H1 (cell line): ENCODE results near the gene BAD.
"Not testable (repeated sequence)": the region's sequence is repeated elsewhere in the genome, so short reads cannot be mapped to it uniquely, and the experiment has no call there.

Experiments
- CHD1 ChIP-seq: IDR thresholded peaks from 2 replicates; pipeline ENCODE4 v1.6.1; 2012; ENCODE audit warnings: low read depth, low read length, improper control_type of control experiment
- CTCF ChIP-seq, 3 experiments: IDR thresholded peaks; 1 replicate in 2 of 3; 2 replicates in 1 of 3; pipeline versions ENCODE4 v1.5.1 to v1.6.1; 2011; ENCODE audit warnings: low read length in 3 of 3, mild to moderate bottlenecking in 3 of 3, inconsistent platforms in 2 of 3, low read depth in 1 of 3, moderate library complexity in 1 of 3; ENCODE audit not compliant: insufficient read depth in 1 of 3; ENCODE audit errors: control extremely low read depth in 1 of 3
- EGR1 ChIP-seq: IDR thresholded peaks from 2 replicates; pipeline ENCODE4 v1.6.1; 2011; ENCODE audit warnings: low read depth, low read length, borderline replicate concordance
- GTF2F1 ChIP-seq: IDR thresholded peaks from 2 replicates; pipeline ENCODE4 v1.6.1; 2012; ENCODE audit warnings: low read depth, low read length, improper control_type of control experiment, borderline replicate concordance
- KDM5A ChIP-seq: fragments of 200-600 bp; IDR thresholded peaks from 2 replicates; pipeline ENCODE4 v1.7.1; 2012; ENCODE audit warnings: mild to moderate bottlenecking, low read length, inconsistent platforms, mixed read lengths
- POLR2A ChIP-seq, 2 experiments: IDR thresholded peaks; 1 replicate in 1 of 2; 2 replicates in 1 of 2; pipeline ENCODE4 v1.6.1; 2011; ENCODE audit warnings: low read depth in 2 of 2, low read length in 2 of 2, mild to moderate bottlenecking in 2 of 2; ENCODE audit errors: control extremely low read depth in 1 of 2
- POLR2AphosphoS5 ChIP-seq: IDR thresholded peaks from 2 replicates; pipeline ENCODE4 v1.6.1; 2011; ENCODE audit warnings: low read depth, low read length
- TAF7 ChIP-seq: optimal IDR thresholded peaks from 2 replicates; pipeline ENCODE3; 2011; ENCODE audit warnings: low read depth, mild to moderate bottlenecking, inconsistent platforms, low read length, moderate library complexity, borderline replicate concordance
- YY1 ChIP-seq: IDR thresholded peaks from 2 replicates; pipeline ENCODE4 v1.6.1; 2011; ENCODE audit warnings: low read depth, mild to moderate bottlenecking, low read length
- ZNF274 ChIP-seq: IDR thresholded peaks from 2 replicates; pipeline ENCODE4 v1.7.0; 2012; ENCODE audit warnings: low read length, borderline replicate concordance; ENCODE audit errors: extremely low read depth

GRCh38 chr11:64246621-64246870 is 37.9 kb downstream of the BAD start:
- TF ChIP-seq TAF7; POLR2A (IDR thresholded peaks at IDR 0.05; ENCODE audit: control extremely low read depth in 1 of 2, low read depth in 2 of 2, low read length in 2 of 2); ZNF274; CHD1; EGR1; GTF2F1; KDM5A; CTCF (IDR thresholded peaks at IDR 0.05; ENCODE audit: control extremely low read depth in 1 of 3, insufficient read depth in 1 of 3, low read depth in 1 of 3, low read length in 3 of 3); POLR2AphosphoS5: not testable (repeated sequence)
- TF ChIP-seq YY1: peak; percentile 36; the same call in 1 of the 2 replicates
